SK-N-SH (cell line): Measurements from ENCODE around the gene NECTIN1. TPM values are rescaled to one million over a fixed set of nuclear protein-coding genes. Genes with fewer than 3 reads are reported as not detected.

Experiments used
- CTCF ChIA-PET: fragments of 300-600, 350-600 bp; formaldehyde crosslinking; extraction: SDS; loops from one replicate; lab custom pipeline; 2021; lab: Yijun Ruan, JAX
- POLR2A ChIA-PET: fragments of 350-600 bp; sonication (Branson Sonifier 250); formaldehyde crosslinking; extraction: SDS; loops from one replicate; lab custom pipeline; 2020; ENCODE audit warnings: antibody characterized with exemption, inconsistent platforms; lab: Yijun Ruan, JAX
- DNase-seq: peaks from one replicate; pipeline ENCODE4 v3.0.0; 2012
- H2AFZ ChIP-seq: fragments of 200-600 bp; sonication (generic); 2 replicates; pipeline ENCODE4 v1.8.1; 2016; ENCODE audit warnings: antibody characterized with exemption, mild to moderate bottlenecking, low read depth
- H3F3A ChIP-seq: fragments of 200-600 bp; sonication (generic); replicated peaks from 2 replicates; pipeline ENCODE3; 2016; ENCODE audit warnings: antibody characterized with exemption, mild to moderate bottlenecking; ENCODE audit not compliant: insufficient read depth
- H3K27ac ChIP-seq, 2 experiments: fragments of 200-500 bp in 1 of 2; fragments of 200-600 bp in 1 of 2; sonication (Bioruptor generic) in 1 of 2; sonication (generic), shearing (Covaris generic) in 1 of 2; 2 replicates each; pipeline versions ENCODE4 v1.5.1 to v1.6.1; 2014 to 2016; ENCODE audit warnings: low read depth in 2 of 2, inconsistent platforms in 1 of 2, low read length in 1 of 2, mild to moderate bottlenecking in 1 of 2, mixed read lengths in 1 of 2
- H3K27me3 ChIP-seq: fragments of 200-600 bp; sonication (generic), shearing (Covaris generic); 2 replicates; pipeline ENCODE4 v1.6.1; 2016; ENCODE audit warnings: mixed run types; ENCODE audit not compliant: insufficient read depth
- H3K36me3 ChIP-seq, 2 experiments: fragments of 200-500 bp in 1 of 2; fragments of 200-600 bp in 1 of 2; sonication (Bioruptor generic) in 1 of 2; sonication (generic) in 1 of 2; replicated peaks in 1 of 2; 2 replicates each; pipeline versions ENCODE3 to v1.5.1; 2014 to 2016; ENCODE audit warnings: low read length in 1 of 2, mild to moderate bottlenecking in 1 of 2; ENCODE audit not compliant: insufficient read depth in 2 of 2, control insufficient read depth in 1 of 2
- H3K4me1 ChIP-seq, 2 experiments: fragments of 200-500 bp in 1 of 2; fragments of 200-600 bp in 1 of 2; sonication (Bioruptor generic) in 1 of 2; sonication (generic), shearing (Covaris generic) in 1 of 2; 2 replicates each; pipeline versions ENCODE4 v1.5.1 to v1.6.1; 2014 to 2016; ENCODE audit warnings: low read depth in 1 of 2, low read length in 1 of 2, mixed run types in 1 of 2; ENCODE audit not compliant: insufficient read depth in 2 of 2, control insufficient read depth in 1 of 2
- H3K4me2 ChIP-seq: fragments of 200-600 bp; sonication (generic), shearing (Covaris generic); 2 replicates; pipeline ENCODE4 v1.6.1; 2017; ENCODE audit warnings: mixed run types
- H3K4me3 ChIP-seq, 2 experiments: fragments of 200-500 bp in 1 of 2; fragments of 200-600 bp in 1 of 2; sonication (Bioruptor generic) in 1 of 2; sonication (generic), shearing (Covaris generic) in 1 of 2; 2 replicates each; pipeline versions ENCODE4 v1.5.1 to v1.8.1; 2014 to 2016; ENCODE audit warnings: low read depth in 2 of 2, inconsistent platforms in 1 of 2, low read length in 1 of 2, mild to moderate bottlenecking in 1 of 2, mixed read lengths in 1 of 2, moderate library complexity in 1 of 2
- H3K79me2 ChIP-seq: fragments of 200-600 bp; sonication (generic); 2 replicates; pipeline ENCODE4 v1.8.1; 2017; ENCODE audit warnings: mild to moderate bottlenecking; ENCODE audit not compliant: insufficient read depth
- H3K9ac ChIP-seq: fragments of 200-600 bp; sonication (generic); 2 replicates; pipeline ENCODE4 v1.6.1; 2017; ENCODE audit warnings: mixed run types
- H3K9me2 ChIP-seq: fragments of 200-600 bp; sonication (generic); 2 replicates; pipeline ENCODE4 v1.6.1; 2017; ENCODE audit warnings: mixed run types
- H3K9me3 ChIP-seq: fragments of 200-600 bp; sonication (generic); 2 replicates; pipeline ENCODE4 v1.6.1; 2017; ENCODE audit warnings: mixed run types, mild to moderate bottlenecking, moderate library complexity
- H4K20me1 ChIP-seq: fragments of 200-600 bp; sonication (generic); 2 replicates; pipeline ENCODE4 v1.6.1; 2017; ENCODE audit warnings: mild to moderate bottlenecking, mixed run types; ENCODE audit not compliant: insufficient read depth
- CHD2 ChIP-seq: fragments of 150-350 bp; IDR thresholded peaks from 2 replicates; pipeline ENCODE4 v1.6.1; 2018; ENCODE audit warnings: low read length; ENCODE audit not compliant: partially characterized antibody
- EZH2phosphoT487 ChIP-seq: fragments of 200-600 bp; sonication (generic); IDR thresholded peaks from 2 replicates; pipeline ENCODE4 v1.6.1; 2017; ENCODE audit warnings: low read depth, mixed run types, mild to moderate bottlenecking, antibody characterized with exemption, moderate library complexity, borderline replicate concordance
- FOXM1 ChIP-seq: IDR thresholded peaks from 2 replicates; pipeline ENCODE4 v1.4.0; 2012; ENCODE audit warnings: low read depth, mild to moderate bottlenecking
- GABPA ChIP-seq: IDR thresholded peaks from 2 replicates; pipeline ENCODE4 v1.4.0; 2012; ENCODE audit warnings: low read depth, mild to moderate bottlenecking
- GATA2 ChIP-seq: sonication (generic); formaldehyde crosslinking; IDR thresholded peaks from 2 replicates; pipeline ENCODE4 v1.5.0; 2020; ENCODE audit warnings: mild to moderate bottlenecking, missing genetic modification reagents
- MXI1 ChIP-seq: IDR thresholded peaks from 2 replicates; pipeline ENCODE4 v1.6.1; 2012; ENCODE audit warnings: mild to moderate bottlenecking, low read depth, low read length, improper control_type of control experiment
- NFIC ChIP-seq: IDR thresholded peaks from 2 replicates; pipeline ENCODE4 v1.4.0; 2012; ENCODE audit warnings: borderline replicate concordance
- NRF1 ChIP-seq: IDR thresholded peaks from 2 replicates; pipeline ENCODE4 v1.6.1; 2012; ENCODE audit warnings: low read depth, mild to moderate bottlenecking, low read length
- POLR2AphosphoS5 ChIP-seq: IDR thresholded peaks from 2 replicates; pipeline ENCODE4 v1.6.1; 2012; ENCODE audit warnings: low read depth, low read length
- RAD21 ChIP-seq: IDR thresholded peaks from 2 replicates; pipeline ENCODE4 v1.6.1; 2012; ENCODE audit warnings: mild to moderate bottlenecking, low read length
- RFX5 ChIP-seq: IDR thresholded peaks from 2 replicates; pipeline ENCODE4 v1.6.1; 2012; ENCODE audit warnings: mild to moderate bottlenecking, improper control_type of control experiment, low read length
- WGBS: methylation state at CpG from one replicate; pipeline ENCODE4 v1.1.6; 2017; ENCODE audit warnings: low lambda C conversion rate; 5-methylcytosine and 5-hydroxymethylcytosine counted together
- polyA plus RNA-seq, 3 experiments: library from polyadenylated mRNA; depleted of rRNA; stranded (reverse); fragments of >200 nt; gene quantifications; 2 replicates each; pipeline ENCODE4 v1.2.3, GENCODE V29; 2012
- TF ChIP-seq, protein P1 (sequence below): IDR thresholded peaks from 2 replicates; pipeline ENCODE4 v1.6.1; 2012; ENCODE audit warnings: mild to moderate bottlenecking, low read depth, low read length, moderate library complexity
- TF ChIP-seq, protein P2 (sequence below): fragments of 200-600 bp; sonication (generic); IDR thresholded peaks from 2 replicates; pipeline ENCODE4 v1.6.1; 2017; ENCODE audit warnings: antibody characterized with exemption, mild to moderate bottlenecking, moderate library complexity
- TF ChIP-seq, protein P3 (sequence below): IDR thresholded peaks from 2 replicates; pipeline ENCODE4 v1.4.0; 2012; ENCODE audit warnings: low read depth, borderline replicate concordance
- TF ChIP-seq, protein P4 (sequence below): fragments of 150-350 bp; IDR thresholded peaks from 2 replicates; pipeline ENCODE4 v1.6.1; 2016; ENCODE audit warnings: mild to moderate bottlenecking, low read depth, low read length
- TF ChIP-seq, protein P5 (sequence below): fragments of 150-350 bp; IDR thresholded peaks from 2 replicates; pipeline ENCODE4 v1.6.1; 2017; ENCODE audit warnings: antibody characterized with exemption, low read length, low read depth, borderline replicate concordance

The NECTIN1 gene
- polyA plus RNA-seq, 1 of the 3 experiments (the other 2 are of a cell fraction): 9.1 TPM

DNA sequence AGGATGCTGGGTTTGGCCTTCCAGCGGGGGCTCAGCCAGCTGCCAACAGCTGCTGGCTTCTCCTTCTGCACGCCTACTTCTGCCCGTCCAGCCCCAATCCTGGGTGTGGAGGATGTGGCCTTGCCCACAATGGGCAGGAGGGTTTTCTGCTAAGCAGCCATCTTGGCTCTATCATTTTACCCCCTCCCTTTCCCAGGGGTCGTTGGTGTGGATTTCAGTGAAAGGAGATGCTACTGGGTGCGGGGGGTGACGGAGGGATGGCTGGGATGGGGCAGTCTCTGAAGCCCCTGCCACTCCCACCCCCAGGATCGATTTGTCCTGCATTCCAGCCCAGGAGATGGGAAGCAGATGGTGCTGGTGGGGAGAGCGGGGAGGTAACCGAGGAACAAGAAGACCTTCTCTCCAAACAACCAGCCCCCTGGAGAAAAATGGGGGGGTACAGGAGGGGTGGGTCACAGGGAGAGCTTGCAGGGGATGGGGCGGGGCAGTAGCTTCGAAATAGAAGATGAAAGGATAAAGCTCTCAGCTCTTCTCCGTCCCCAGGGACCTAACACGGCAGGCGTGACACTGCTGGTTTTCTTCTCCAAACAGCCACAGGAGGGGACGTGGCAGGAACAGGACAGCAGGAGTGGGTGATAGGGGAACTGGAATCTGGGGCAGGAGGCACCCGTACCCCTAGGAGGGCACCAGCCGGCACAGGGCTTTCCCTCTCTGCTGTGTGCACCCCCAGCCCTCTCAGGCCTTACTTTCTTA, 68.9 kb downstream of the NECTIN1 start:
- Histone ChIP-seq H3K36me3 (no peaks in the 10 kb centered on the region), H3F3A (no peaks in the 10 kb centered on the region), H4K20me1 (no peaks in the 10 kb centered on the region), H3K27ac (no peak overlapping the region; a peak in 1 of 4 replicates), H3K9me2 (no peaks in the 10 kb centered on the region), H3K4me1 (no peaks in the 10 kb centered on the region; a peak in 1 of 4 replicates), H3K9ac (no peak overlapping the region), H3K27me3 (no peaks in the 10 kb centered on the region), H3K9me3 (no peaks in the 10 kb centered on the region), H3K4me3 (no peak overlapping the region), H3K4me2 (no peak overlapping the region), H2AFZ (no peak overlapping the region), H3K79me2 (no peaks in the 10 kb centered on the region)
- POLR2A ChIA-PET: no interaction called here
- CTCF ChIA-PET: interaction anchor here (0.7 to 5.0 kb wide), 3 partner anchors 69 to 238 kb away, joined by 3 to 28 read pairs (median 3); partner anchors contain the start of gene NECTIN1
- TF ChIP-seq, protein P1, sequence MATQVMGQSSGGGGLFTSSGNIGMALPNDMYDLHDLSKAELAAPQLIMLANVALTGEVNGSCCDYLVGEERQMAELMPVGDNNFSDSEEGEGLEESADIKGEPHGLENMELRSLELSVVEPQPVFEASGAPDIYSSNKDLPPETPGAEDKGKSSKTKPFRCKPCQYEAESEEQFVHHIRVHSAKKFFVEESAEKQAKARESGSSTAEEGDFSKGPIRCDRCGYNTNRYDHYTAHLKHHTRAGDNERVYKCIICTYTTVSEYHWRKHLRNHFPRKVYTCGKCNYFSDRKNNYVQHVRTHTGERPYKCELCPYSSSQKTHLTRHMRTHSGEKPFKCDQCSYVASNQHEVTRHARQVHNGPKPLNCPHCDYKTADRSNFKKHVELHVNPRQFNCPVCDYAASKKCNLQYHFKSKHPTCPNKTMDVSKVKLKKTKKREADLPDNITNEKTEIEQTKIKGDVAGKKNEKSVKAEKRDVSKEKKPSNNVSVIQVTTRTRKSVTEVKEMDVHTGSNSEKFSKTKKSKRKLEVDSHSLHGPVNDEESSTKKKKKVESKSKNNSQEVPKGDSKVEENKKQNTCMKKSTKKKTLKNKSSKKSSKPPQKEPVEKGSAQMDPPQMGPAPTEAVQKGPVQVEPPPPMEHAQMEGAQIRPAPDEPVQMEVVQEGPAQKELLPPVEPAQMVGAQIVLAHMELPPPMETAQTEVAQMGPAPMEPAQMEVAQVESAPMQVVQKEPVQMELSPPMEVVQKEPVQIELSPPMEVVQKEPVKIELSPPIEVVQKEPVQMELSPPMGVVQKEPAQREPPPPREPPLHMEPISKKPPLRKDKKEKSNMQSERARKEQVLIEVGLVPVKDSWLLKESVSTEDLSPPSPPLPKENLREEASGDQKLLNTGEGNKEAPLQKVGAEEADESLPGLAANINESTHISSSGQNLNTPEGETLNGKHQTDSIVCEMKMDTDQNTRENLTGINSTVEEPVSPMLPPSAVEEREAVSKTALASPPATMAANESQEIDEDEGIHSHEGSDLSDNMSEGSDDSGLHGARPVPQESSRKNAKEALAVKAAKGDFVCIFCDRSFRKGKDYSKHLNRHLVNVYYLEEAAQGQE: no peak
- TF ChIP-seq, protein P2, sequence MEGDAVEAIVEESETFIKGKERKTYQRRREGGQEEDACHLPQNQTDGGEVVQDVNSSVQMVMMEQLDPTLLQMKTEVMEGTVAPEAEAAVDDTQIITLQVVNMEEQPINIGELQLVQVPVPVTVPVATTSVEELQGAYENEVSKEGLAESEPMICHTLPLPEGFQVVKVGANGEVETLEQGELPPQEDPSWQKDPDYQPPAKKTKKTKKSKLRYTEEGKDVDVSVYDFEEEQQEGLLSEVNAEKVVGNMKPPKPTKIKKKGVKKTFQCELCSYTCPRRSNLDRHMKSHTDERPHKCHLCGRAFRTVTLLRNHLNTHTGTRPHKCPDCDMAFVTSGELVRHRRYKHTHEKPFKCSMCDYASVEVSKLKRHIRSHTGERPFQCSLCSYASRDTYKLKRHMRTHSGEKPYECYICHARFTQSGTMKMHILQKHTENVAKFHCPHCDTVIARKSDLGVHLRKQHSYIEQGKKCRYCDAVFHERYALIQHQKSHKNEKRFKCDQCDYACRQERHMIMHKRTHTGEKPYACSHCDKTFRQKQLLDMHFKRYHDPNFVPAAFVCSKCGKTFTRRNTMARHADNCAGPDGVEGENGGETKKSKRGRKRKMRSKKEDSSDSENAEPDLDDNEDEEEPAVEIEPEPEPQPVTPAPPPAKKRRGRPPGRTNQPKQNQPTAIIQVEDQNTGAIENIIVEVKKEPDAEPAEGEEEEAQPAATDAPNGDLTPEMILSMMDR: no peak
- TF ChIP-seq RFX5: no peak
- TF ChIP-seq GATA2 (CRISPR knock-in tag): no peak
- no peak for TF ChIP-seq CHD2
- TF ChIP-seq, protein P3, sequence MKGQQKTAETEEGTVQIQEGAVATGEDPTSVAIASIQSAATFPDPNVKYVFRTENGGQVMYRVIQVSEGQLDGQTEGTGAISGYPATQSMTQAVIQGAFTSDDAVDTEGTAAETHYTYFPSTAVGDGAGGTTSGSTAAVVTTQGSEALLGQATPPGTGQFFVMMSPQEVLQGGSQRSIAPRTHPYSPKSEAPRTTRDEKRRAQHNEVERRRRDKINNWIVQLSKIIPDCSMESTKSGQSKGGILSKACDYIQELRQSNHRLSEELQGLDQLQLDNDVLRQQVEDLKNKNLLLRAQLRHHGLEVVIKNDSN: no peak
- TF ChIP-seq POLR2AphosphoS5: no peak
- TF ChIP-seq GABPA: no peak
- no peak for TF ChIP-seq NFIC
- no peak for TF ChIP-seq NRF1
- no peak for TF ChIP-seq RAD21
- TF ChIP-seq MXI1: no peak
- TF ChIP-seq, protein P4, sequence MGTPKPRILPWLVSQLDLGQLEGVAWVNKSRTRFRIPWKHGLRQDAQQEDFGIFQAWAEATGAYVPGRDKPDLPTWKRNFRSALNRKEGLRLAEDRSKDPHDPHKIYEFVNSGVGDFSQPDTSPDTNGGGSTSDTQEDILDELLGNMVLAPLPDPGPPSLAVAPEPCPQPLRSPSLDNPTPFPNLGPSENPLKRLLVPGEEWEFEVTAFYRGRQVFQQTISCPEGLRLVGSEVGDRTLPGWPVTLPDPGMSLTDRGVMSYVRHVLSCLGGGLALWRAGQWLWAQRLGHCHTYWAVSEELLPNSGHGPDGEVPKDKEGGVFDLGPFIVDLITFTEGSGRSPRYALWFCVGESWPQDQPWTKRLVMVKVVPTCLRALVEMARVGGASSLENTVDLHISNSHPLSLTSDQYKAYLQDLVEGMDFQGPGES: no peak
- no peak for TF ChIP-seq EZH2phosphoT487
- TF ChIP-seq, protein P5, sequence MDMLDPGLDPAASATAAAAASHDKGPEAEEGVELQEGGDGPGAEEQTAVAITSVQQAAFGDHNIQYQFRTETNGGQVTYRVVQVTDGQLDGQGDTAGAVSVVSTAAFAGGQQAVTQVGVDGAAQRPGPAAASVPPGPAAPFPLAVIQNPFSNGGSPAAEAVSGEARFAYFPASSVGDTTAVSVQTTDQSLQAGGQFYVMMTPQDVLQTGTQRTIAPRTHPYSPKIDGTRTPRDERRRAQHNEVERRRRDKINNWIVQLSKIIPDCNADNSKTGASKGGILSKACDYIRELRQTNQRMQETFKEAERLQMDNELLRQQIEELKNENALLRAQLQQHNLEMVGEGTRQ: no peak
- no peak for TF ChIP-seq FOXM1
- DNase-seq: no peak
- 81% methylated on average over 16 of the region's 17 CpGs for WGBS
